ENCODE data around the gene B3GAT1.

Gene B3GAT1

GRCh38 chr11:134441281-134441680, 29.2 kb upstream of the B3GAT1 start:
- Histone ChIP-seq H3K9ac (ENCODE audit: low read length) (no peak overlapping the region), H3K4me3 (ENCODE audit: low read length) (no peak overlapping the region)

GRCh38 chr11:134440851-134441250, 28.8 kb upstream of the B3GAT1 start:
- Histone ChIP-seq H4K5ac (ENCODE audit: low read length) (no peak overlapping the region), H3K36me3 (ENCODE audit: control insufficient read depth, insufficient read depth, low read length) (no peaks in the 10 kb centered on the region), H3K4ac (ENCODE audit: low read depth, low read length) (no peak overlapping the region), H3K23ac (ENCODE audit: low read length) (no peak overlapping the region), H2AK5ac (ENCODE audit: low read length) (no peak overlapping the region), H3K27ac (ENCODE audit: low read depth, low read length) (no peak overlapping the region), H3K79me1 (ENCODE audit: low read length) (no peaks in the 10 kb centered on the region), H2BK5ac (ENCODE audit: low read length) (no peak overlapping the region), H3K4me3 (ENCODE audit: low read length) (no peak overlapping the region), H4K8ac (ENCODE audit: low read depth, low read length) (no peak overlapping the region), H3K56ac (ENCODE audit: low read length) (no peak overlapping the region), H3K9ac (ENCODE audit: low read length) (no peak overlapping the region), H3K4me2 (ENCODE audit: low read length) (no peak overlapping the region), H3K4me1 (ENCODE audit: control insufficient read depth, low read depth, low read length) (no peaks in the 10 kb centered on the region), H2BK120ac (ENCODE audit: low read depth, low read length) (no peak overlapping the region), H3K27me3 (ENCODE audit: insufficient read depth, low read length, poor library complexity) (no peaks in the 10 kb centered on the region), H2BK15ac (replicated peaks; ENCODE audit: low read depth) (no peak overlapping the region), H3K79me2 (ENCODE audit: control insufficient read depth, insufficient read depth, low read length) (no peaks in the 10 kb centered on the region), H3K18ac (ENCODE audit: low read length) (no peak overlapping the region)
- no CpG with 5 or more reads among the region's 4 CpGs for WGBS (ENCODE audit: extremely low coverage, insufficient coverage, low lambda C conversion rate)
- no peak for DNase-seq

More at GRCh38 chr11:134441281-134441680, 29.2 kb upstream of the B3GAT1 start:
- H3K23ac ChIP-seq (ENCODE audit: low read length): no peak overlapping the region
- H2BK15ac ChIP-seq (replicated peaks; ENCODE audit: low read depth): no peak overlapping the region
- no CpG with 5 or more reads among the region's 9 CpGs for WGBS (ENCODE audit: extremely low coverage, insufficient coverage, low lambda C conversion rate)
- H2BK120ac ChIP-seq (ENCODE audit: low read depth, low read length): no peak overlapping the region
- no peak overlapping the region for H3K4ac ChIP-seq (ENCODE audit: low read depth, low read length)
- DNase-seq: no peak
- H4K5ac ChIP-seq (ENCODE audit: low read length): no peak overlapping the region
- no peaks in the 10 kb centered on the region for H3K4me1 ChIP-seq (ENCODE audit: control insufficient read depth, low read depth, low read length)
- no peaks in the 10 kb centered on the region for H3K27me3 ChIP-seq (ENCODE audit: insufficient read depth, low read length, poor library complexity)
- H4K8ac ChIP-seq (ENCODE audit: low read depth, low read length): no peak overlapping the region
- no peaks in the 10 kb centered on the region for H3K36me3 ChIP-seq (ENCODE audit: control insufficient read depth, insufficient read depth, low read length)
- no peak overlapping the region for H2BK5ac ChIP-seq (ENCODE audit: low read length)
- no peak overlapping the region for H2AK5ac ChIP-seq (ENCODE audit: low read length)
- H3K18ac ChIP-seq (ENCODE audit: low read length): no peak overlapping the region
- H3K79me2 ChIP-seq (ENCODE audit: control insufficient read depth, insufficient read depth, low read length): no peaks in the 10 kb centered on the region
- no peaks in the 10 kb centered on the region for H3K79me1 ChIP-seq (ENCODE audit: low read length)
- no peak overlapping the region for H3K27ac ChIP-seq (ENCODE audit: low read depth, low read length)
- no peak overlapping the region for H3K4me2 ChIP-seq (ENCODE audit: low read length)
- H3K56ac ChIP-seq (ENCODE audit: low read length): no peak overlapping the region

GRCh38 chr11:134438542-134439537, 26.8 kb upstream of the B3GAT1 start:
- H3K4me3 ChIP-seq (ENCODE audit: low read length): no peak overlapping the region
- no peaks in the 10 kb centered on the region for H3K4me1 ChIP-seq (ENCODE audit: control insufficient read depth, low read depth, low read length)
- H3K9ac ChIP-seq (ENCODE audit: low read length): no peak overlapping the region
- H3K27me3 ChIP-seq (ENCODE audit: insufficient read depth, low read length, poor library complexity): no peaks in the 10 kb centered on the region
- no peak overlapping the region for H2AK5ac ChIP-seq (ENCODE audit: low read length)
- H3K27ac ChIP-seq (ENCODE audit: low read depth, low read length): no peak overlapping the region
- WGBS (ENCODE audit: extremely low coverage, insufficient coverage, low lambda C conversion rate): no CpG with 5 or more reads among the region's 21 CpGs
- H3K4ac ChIP-seq (ENCODE audit: low read depth, low read length): no peak overlapping the region
- no peak overlapping the region for H3K56ac ChIP-seq (ENCODE audit: low read length)
- no peaks in the 10 kb centered on the region for H3K79me2 ChIP-seq (ENCODE audit: control insufficient read depth, insufficient read depth, low read length)
- no peak overlapping the region for H3K4me2 ChIP-seq (ENCODE audit: low read length)
- H3K18ac ChIP-seq (ENCODE audit: low read length): no peak overlapping the region
- H3K23ac ChIP-seq (ENCODE audit: low read length): no peak overlapping the region
- H3K79me1 ChIP-seq (ENCODE audit: low read length): no peaks in the 10 kb centered on the region
- H4K5ac ChIP-seq (ENCODE audit: low read length): no peak overlapping the region
- H2BK5ac ChIP-seq (ENCODE audit: low read length): no peak overlapping the region
- H2BK120ac ChIP-seq (ENCODE audit: low read depth, low read length): no peak overlapping the region
- H2BK15ac ChIP-seq (replicated peaks; ENCODE audit: low read depth): no peak overlapping the region
- no peak overlapping the region for H4K8ac ChIP-seq (ENCODE audit: low read depth, low read length)
- H3K36me3 ChIP-seq (ENCODE audit: control insufficient read depth, insufficient read depth, low read length): no peaks in the 10 kb centered on the region
- DNase-seq: peak; percentile 23

GRCh38 chr11:134437821-134438220, 25.8 kb upstream of the B3GAT1 start:
- Histone ChIP-seq H2BK5ac (ENCODE audit: low read length) (no peak overlapping the region), H3K27me3 (ENCODE audit: insufficient read depth, low read length, poor library complexity) (no peaks in the 10 kb centered on the region), H2BK120ac (ENCODE audit: low read depth, low read length) (no peak overlapping the region), H4K8ac (ENCODE audit: low read depth, low read length) (no peak overlapping the region), H3K4me3 (ENCODE audit: low read length) (no peak overlapping the region), H3K56ac (ENCODE audit: low read length) (no peak overlapping the region), H4K5ac (ENCODE audit: low read length) (no peak overlapping the region), H3K4me1 (ENCODE audit: control insufficient read depth, low read depth, low read length) (no peaks in the 10 kb centered on the region), H2BK15ac (replicated peaks; ENCODE audit: low read depth) (no peak overlapping the region), H2AK5ac (ENCODE audit: low read length) (no peak overlapping the region), H3K23ac (ENCODE audit: low read length) (no peak overlapping the region), H3K79me1 (ENCODE audit: low read length) (no peaks in the 10 kb centered on the region), H3K18ac (ENCODE audit: low read length) (no peak overlapping the region), H3K4ac (ENCODE audit: low read depth, low read length) (no peak overlapping the region), H3K79me2 (ENCODE audit: control insufficient read depth, insufficient read depth, low read length) (no peaks in the 10 kb centered on the region), H3K27ac (ENCODE audit: low read depth, low read length) (no peak overlapping the region), H3K36me3 (ENCODE audit: control insufficient read depth, insufficient read depth, low read length) (no peaks in the 10 kb centered on the region), H3K4me2 (ENCODE audit: low read length) (no peak overlapping the region), H3K9ac (ENCODE audit: low read length) (no peak overlapping the region)
- WGBS (ENCODE audit: extremely low coverage, insufficient coverage, low lambda C conversion rate): no CpG with 5 or more reads among the region's 9 CpGs
- DNase-seq: no peak

GRCh38 chr11:134436781-134437180, 24.7 kb upstream of the B3GAT1 start:
- Histone ChIP-seq H4K5ac (ENCODE audit: low read length) (no peak overlapping the region), H3K36me3 (ENCODE audit: control insufficient read depth, insufficient read depth, low read length) (no peaks in the 10 kb centered on the region), H3K79me1 (ENCODE audit: low read length) (no peaks in the 10 kb centered on the region), H3K18ac (ENCODE audit: low read length) (no peak overlapping the region), H3K4me3 (ENCODE audit: low read length) (no peak overlapping the region), H2BK5ac (ENCODE audit: low read length) (no peak overlapping the region), H4K8ac (ENCODE audit: low read depth, low read length) (no peak overlapping the region), H3K23ac (ENCODE audit: low read length) (no peak overlapping the region), H3K56ac (ENCODE audit: low read length) (no peak overlapping the region), H2BK120ac (ENCODE audit: low read depth, low read length) (no peak overlapping the region), H3K27ac (ENCODE audit: low read depth, low read length) (no peak overlapping the region), H3K4me1 (ENCODE audit: control insufficient read depth, low read depth, low read length) (no peaks in the 10 kb centered on the region), H3K4me2 (ENCODE audit: low read length) (no peak overlapping the region), H3K79me2 (ENCODE audit: control insufficient read depth, insufficient read depth, low read length) (no peaks in the 10 kb centered on the region), H3K9ac (ENCODE audit: low read length) (no peak overlapping the region), H2BK15ac (replicated peaks; ENCODE audit: low read depth) (no peak overlapping the region), H3K27me3 (ENCODE audit: insufficient read depth, low read length, poor library complexity) (no peaks in the 10 kb centered on the region), H2AK5ac (ENCODE audit: low read length) (no peak overlapping the region), H3K4ac (ENCODE audit: low read depth, low read length) (no peak overlapping the region)
- DNase-seq: no peak
- WGBS (ENCODE audit: extremely low coverage, insufficient coverage, low lambda C conversion rate): no CpG with 5 or more reads among the region's 10 CpGs
